GM19328 (cell line): ENCODE measurements around the gene ME2.
"Not testable (repeated sequence)": the region's sequence is repeated elsewhere in the genome, so short reads cannot be mapped to it uniquely, and the experiment has no call there.

Experiments used
- ATAC-seq: cut with Tn5 transposase; IDR thresholded peaks from one replicate; pipeline ENCODE4 v1.9.1; 2021; ENCODE audit warnings: mild to moderate bottlenecking, moderate library complexity; ENCODE audit not compliant: unreplicated experiment

Gene ME2

DNA sequence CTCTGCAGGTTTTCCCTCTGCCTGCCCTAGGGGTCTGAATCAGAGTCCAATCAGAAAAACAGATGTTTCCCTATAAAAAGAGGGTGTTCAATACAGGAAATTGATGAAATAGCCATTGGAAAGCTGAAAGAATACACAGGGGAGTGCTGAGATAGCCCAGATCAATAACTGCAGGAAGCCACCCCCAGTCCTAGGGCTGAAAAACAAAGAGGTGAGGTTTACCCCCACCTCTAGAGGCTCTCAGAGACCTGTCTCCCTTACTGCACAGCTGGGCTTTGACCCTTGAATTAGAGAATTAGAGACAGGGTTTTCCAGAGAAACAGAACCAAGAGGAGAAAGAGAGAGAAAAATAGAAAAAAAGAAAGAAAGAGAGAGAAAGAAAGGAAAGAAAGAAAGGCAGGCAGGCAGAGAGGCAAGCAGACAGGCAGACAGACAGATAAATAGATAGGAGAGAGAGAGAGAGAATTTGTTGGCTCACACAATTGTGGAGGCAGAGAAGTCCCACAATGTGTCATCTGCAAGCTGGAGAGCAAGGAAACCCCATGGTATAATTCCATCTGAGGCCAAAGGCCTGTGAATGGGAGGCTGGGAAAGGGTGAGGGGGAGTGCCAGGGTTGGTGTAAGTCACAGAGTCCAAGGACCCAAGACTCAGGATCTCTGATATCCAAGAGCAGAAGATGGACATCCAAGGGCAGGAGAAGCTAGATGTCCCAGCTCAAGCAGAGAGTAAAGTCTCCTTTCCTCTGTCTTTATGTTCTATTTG lies 18.9 kb upstream of the ME2 start:
- ATAC-seq = no peak

- no peak for ATAC-seq
These were observed 17.3 kb upstream of the ME2 start for GRCh38 chr18:50861617-50862016.

DNA sequence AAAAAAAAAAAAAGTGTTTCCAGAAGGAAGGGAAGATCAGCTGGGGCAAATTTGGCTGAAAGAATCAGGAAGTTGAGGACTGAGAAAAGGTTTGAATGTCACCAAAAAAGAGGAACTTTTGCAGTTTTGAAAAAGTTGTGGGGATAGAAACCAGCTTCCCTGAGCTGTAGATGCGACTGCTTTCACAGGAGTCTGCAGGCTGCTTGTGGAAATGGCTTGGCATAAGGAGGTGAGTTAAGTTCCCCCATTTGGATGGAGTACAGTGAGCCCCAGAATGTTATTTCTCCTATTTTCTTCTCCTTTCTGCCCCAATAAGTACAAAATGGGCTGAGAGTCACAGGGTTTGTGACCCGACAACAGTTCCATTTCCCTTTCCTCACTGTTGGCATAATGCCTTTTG lies 16.5 kb upstream of the ME2 start:
- ATAC-seq = no peak

- no peak for ATAC-seq
These were observed 15.0 kb upstream of the ME2 start for GRCh38 chr18:50863840-50864375.

GRCh38 chr18:50866765-50867164 lies 12.2 kb upstream of the ME2 start:
- no peak for ATAC-seq

DNA sequence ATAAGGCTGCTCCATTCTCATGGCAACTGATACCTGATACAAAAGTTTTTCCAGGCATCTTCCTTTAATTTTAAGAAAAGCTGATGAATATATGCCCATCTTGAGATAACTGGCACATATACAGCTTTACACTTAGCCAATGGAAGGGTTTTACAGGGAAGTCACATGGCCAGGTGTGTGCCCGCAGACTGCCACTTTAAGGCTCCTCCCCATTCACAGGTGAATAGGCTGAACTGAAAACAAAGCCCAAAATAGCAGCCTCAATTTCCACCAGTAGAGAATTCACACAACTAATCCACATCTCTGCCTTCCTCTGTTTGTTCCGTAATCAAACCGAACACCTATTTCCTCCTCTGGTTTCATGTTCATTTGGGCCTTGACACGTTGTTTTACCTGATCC lies 9.8 kb upstream of the ME2 start:
- ATAC-seq = no peak

- ATAC-seq = no peak
These were observed 8.6 kb upstream of the ME2 start for GRCh38 chr18:50870138-50870845.

DNA sequence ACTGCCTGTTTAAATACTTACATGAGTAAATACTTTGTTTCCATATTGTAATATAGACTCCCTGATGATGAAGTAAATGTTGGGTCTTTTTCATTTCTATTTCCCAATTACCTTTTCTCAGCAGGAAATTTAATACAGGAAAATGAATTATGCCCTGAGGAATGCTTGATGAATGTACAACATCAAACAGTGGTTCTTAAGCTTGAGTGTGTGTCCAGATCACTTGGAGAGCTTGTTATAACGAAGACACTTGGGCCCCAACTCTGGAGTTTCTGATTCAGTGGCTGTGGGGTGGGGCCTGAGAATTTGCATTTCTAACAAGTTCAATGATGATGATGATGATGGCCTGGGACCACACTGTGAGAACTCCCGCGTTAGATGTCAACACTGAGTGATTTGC lies 7.1 kb upstream of the ME2 start:
- no peak for ATAC-seq

DNA sequence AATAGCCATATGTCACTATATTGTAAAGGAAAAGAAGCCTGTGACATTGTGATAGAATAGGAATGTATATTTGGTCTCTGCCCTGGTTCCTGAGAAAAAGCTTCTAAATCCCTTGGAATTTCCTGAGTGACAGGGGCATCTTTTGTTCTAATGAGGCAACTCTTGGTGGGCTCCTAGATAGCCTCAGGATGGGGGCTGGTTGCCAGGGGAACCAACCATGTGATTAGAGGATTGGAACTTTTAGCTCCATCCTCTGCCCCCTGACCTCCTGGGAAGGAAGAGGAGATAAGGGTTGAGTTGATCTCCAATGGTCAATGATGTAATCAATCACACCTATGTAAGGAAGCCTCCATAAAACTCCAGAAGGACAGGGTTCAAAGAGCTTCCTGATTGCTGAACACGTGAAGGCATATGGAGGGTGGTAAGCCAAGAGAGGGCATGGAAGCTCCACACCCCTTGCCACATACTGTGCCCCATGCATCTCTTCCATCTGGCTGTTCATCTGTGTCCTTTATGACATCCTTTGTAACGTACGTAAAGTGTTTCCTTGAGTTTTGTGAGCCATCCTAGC lies 2.9 kb upstream of the ME2 start:
- ATAC-seq = no peak

DNA sequence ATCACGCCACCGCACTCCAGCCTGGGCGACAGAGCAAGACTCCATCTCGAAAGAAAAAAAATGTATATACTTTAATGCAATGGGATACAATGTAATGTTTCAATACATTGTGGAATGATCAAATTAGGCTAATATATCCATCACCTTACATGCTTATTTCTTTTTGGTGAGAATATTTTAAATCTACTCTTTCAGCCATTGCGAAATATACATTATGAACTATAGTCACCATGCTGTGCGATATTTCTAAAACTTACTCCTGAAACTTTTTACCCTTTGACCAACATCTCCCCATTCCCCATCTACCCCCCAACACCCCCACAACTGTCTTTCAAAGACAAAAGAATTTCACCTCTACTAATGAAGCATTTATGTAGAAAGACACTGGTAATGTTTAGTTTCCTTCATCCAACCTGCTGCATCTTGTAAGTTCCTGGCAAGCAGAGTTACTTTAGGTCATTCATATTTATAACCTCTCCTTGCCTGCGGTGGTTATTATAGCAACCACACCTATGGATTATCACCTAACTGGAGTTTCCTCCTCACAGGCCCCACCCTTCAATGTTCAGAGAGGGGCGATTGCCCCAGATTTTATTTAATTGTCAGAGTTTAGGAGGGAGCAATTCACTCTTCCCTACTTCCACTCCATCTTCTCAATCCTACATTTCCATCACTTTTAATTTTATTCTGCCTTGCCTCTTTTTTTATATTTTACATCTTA lies 1.2 kb upstream of the ME2 start:
- ATAC-seq = no peak

GRCh38 chr18:50879302-50880118 lies 592 bp downstream of the ME2 start:
- ATAC-seq = peak; percentile 2

DNA sequence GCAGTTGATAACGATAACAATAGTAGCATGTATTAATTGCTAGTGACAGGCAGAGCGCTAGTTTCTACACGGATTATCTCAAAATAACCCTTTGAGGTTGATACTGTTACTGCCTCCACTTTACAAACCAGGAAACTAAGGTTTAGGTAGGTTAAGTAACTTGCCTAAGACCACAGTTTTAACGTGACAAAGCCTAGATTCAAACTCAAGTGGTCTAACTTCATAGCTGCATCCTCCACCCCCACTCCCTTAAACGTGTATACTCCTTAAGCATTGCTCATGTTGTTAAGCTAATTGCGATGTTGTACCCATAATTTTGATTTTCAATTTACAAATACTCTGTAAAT lies 1.2 kb downstream of the ME2 start:
- ATAC-seq = no peak

GRCh38 chr18:50880944-50881343 lies 2.0 kb downstream of the ME2 start:
- ATAC-seq = not testable (repeated sequence)

GRCh38 chr18:50886929-50887328 lies 8.0 kb downstream of the ME2 start:
- no peak for ATAC-seq

DNA sequence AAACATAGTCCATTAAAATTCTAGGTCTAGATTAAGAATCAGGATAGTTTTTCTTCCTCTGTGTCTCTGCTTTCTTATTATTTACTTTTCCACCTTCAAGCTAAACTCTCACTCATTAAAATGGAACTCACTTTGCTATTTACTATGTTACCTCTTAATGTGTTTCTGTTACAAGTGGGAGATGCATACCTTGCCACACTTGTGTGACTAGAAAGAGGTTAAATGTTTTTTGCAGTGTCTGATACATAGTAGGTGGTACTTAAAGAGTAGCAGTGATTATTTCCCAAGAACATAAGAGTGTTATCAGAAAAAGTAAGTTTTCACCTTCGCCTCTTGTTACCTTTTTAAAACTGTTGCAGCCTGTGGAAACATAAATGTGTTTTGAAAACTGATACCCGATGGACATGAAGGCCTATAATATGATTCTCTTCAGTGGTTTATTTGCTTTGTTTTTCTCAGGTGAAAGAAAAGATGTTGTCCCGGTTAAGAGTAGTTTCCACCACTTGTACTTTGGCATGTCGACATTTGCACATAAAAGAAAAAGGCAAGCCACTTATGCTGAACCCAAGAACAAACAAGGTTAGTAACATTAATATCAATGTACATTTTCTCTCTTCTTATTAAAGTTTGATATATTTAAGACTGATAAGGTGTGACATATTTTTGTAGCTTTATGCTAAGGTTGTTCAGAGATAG lies 16.6 kb downstream of the ME2 start:
- ATAC-seq = no peak

- ATAC-seq = no peak
These were observed 17.2 kb downstream of the ME2 start for GRCh38 chr18:50896093-50896492.

DNA sequence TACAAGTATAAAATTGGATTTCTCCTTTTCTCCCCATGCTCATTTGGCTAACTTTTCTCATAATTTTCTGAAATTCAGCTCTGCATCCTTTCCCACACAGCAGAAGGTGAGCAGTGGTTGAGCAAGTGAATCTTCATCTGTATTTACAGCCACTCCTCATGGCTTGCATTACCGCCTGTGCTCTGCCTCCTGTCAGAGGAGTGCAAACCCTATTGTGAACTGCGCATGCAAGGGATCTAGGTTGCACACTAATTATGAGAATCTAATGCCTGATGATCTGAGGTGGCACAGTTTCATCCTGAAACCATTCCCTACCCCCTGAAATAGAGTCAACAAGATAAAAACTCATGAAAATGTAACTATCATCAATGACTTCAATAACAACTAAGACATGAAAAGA lies 20.0 kb downstream of the ME2 start:
- no peak for ATAC-seq

DNA sequence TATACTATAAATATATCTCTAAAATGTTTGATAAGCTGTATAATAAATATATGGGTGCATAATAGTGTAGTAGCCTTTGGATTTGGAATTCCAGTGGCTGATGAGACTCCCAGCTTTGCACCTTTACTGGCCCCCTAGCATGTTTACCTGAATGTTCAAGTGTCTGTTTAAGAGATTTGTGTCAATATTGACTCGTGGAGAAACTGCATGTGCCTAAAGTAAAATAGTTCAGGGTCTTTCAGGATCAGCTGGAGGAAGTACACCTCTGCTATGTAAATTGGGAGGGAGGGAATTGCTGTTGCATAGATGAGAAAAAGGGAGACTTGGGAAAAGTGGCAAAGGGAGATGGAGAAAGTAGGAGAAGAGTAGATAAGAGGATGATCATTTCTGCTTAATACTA lies 23.9 kb downstream of the ME2 start:
- no peak for ATAC-seq

- no peak for ATAC-seq
These were observed 27.9 kb downstream of the ME2 start for GRCh38 chr18:50906843-50907242.

DNA sequence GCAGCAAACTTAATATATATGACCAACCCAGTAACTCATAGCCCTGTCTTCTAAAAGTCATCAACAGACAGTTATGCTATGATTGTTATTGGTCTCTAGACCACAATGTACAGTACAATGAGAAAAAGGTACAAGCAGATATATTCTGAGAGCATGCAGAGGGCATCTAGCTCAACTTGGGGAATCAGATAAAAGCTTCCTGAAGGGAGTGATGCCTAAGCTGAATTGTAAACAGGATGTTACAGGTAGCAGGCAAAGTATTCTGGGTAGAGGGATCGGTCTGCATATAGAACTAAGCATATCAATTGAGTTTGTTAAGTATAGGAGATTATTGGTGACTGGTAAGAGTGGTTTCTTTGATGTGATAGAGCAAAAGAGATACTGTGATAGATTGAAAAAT lies 30.3 kb downstream of the ME2 start:
- no peak for ATAC-seq
